Peyer's patch (tissue), 4 donors: Measurements from ENCODE around the gene CDKN3. TPM values are rescaled to one million over a fixed set of nuclear protein-coding genes. Genes with fewer than 3 reads are reported as not detected.
A peak's percentile ranks its signal among the peaks of the same experiment; 100 is the strongest.

ENCODE experiments used
- DNase-seq, 3 donors: peaks; one replicate each; pipeline ENCODE4 v3.0.0-alpha.2; 2017 to 2019
- H3K27ac ChIP-seq, 4 donors: fragments of 200-600 bp; sonication (generic); one replicate each; pipeline ENCODE4 v1.5.1; 2016 to 2019
- H3K27me3 ChIP-seq, 2 donors: fragments of 200-600 bp; sonication (generic); one replicate each; pipeline ENCODE4 v1.5.1; 2019
- H3K36me3 ChIP-seq, 3 donors: fragments of 200-600 bp; sonication (generic); one replicate each; pipeline ENCODE4 v1.5.1; 2016 to 2019
- H3K4me1 ChIP-seq, 4 donors: fragments of 200-600 bp; sonication (generic); one replicate each; pipeline ENCODE4 v1.5.1; 2016 to 2019
- H3K4me3 ChIP-seq, 4 donors: fragments of 200-600 bp; sonication (generic); 1 replicate in 3 of 4; 2 replicates in 1 of 4; pipeline ENCODE4 v1.5.1; 2016 to 2019; ENCODE audit warnings: mild to moderate bottlenecking in 1 of 4
- H3K9me3 ChIP-seq, 4 donors: fragments of 200-600 bp; sonication (generic); one replicate each; pipeline ENCODE4 v1.5.1; 2016 to 2019; ENCODE audit warnings: mild to moderate bottlenecking in 1 of 4
- CTCF ChIP-seq, 6 experiments: fragments of 450-650 bp in 4 of 6; fragments of 200-600 bp in 2 of 6; sonication (generic) in 1 of 6; IDR thresholded peaks; one replicate each; pipeline ENCODE4 v1.5.1; 2017 to 2019; ENCODE audit warnings: antibody characterized with exemption in 6 of 6, mild to moderate bottlenecking in 3 of 6, moderate library complexity in 1 of 6
- POLR2A ChIP-seq, 2 donors: fragments of 450-650 bp; IDR thresholded peaks; one replicate each; pipeline ENCODE4 v1.5.1; 2017; ENCODE audit warnings: antibody characterized with exemption in 2 of 2, mild to moderate bottlenecking in 2 of 2, moderate library complexity in 2 of 2
- total RNA-seq, 4 donors: library from RNA; depleted of rRNA; stranded (reverse); fragments of >200 nt; gene quantifications; one replicate each; pipeline ENCODE4 v1.1.0, GENCODE V29; 2016

CDKN3 gene
- total RNA-seq, result 1 to 10 TPM; 1.6 to 7.4 (median 4.3) TPM

- Histone ChIP-seq H3K4me1 (peaks cover 0 to 4% (median 0%) of the 10 kb centered on the region in 4 donors), H3K4me3 (peak within 1 kb of the TSS; percentile 74 to 88 (median 82)), H3K27me3 (no peaks in the 10 kb centered on the region), H3K9me3 (no peaks in the 10 kb centered on the region), H3K27ac (peak within 1 kb of the TSS; percentile 53 to 78 (median 64)), H3K36me3 (no peaks in the 10 kb centered on the region)
- DNase-seq, result peak; percentile 98 to 99 (median 99)
- peak; percentile 91 to 97 for TF ChIP-seq POLR2A (IDR thresholded peaks at IDR 0.05)
- TF ChIP-seq CTCF (IDR thresholded peaks at IDR 0.05), result peak; percentile 52 to 74 (median 59)
These were observed at the start of gene CDKN3 for GRCh38 chr14:54396493-54397335. Gene CDKN3 (plus strand): TSS chr14:54397007. CDS start chr14:54397069, 62 bp downstream.

GRCh38 chr14:54347044-54347443 is 49.8 kb upstream of the CDKN3 start:
- TF ChIP-seq POLR2A (IDR thresholded peaks at IDR 0.05) (no peak), CTCF (IDR thresholded peaks at IDR 0.05) (no peak)

GRCh38 chr14:54348001-54348611 is 48.7 kb upstream of the CDKN3 start:
- no peak for DNase-seq
- Histone ChIP-seq H3K36me3 (no peaks in the 10 kb centered on the region), H3K27ac (no peak overlapping the region), H3K27me3 (no peaks in the 10 kb centered on the region), H3K9me3 (no peaks in the 10 kb centered on the region), H3K4me1 (no peaks in the 10 kb centered on the region), H3K4me3 (no peak overlapping the region)
- TF ChIP-seq CTCF (IDR thresholded peaks at IDR 0.05), result peak in 4 of 6 experiments; percentile 54 to 95 (median 92)
- no peak for TF ChIP-seq POLR2A (IDR thresholded peaks at IDR 0.05)

More at GRCh38 chr14:54347044-54347443, 49.8 kb upstream of the CDKN3 start:
- Histone ChIP-seq H3K27ac (no peak overlapping the region), H3K9me3 (no peaks in the 10 kb centered on the region), H3K27me3 (no peaks in the 10 kb centered on the region), H3K36me3 (no peaks in the 10 kb centered on the region), H3K4me3 (no peak overlapping the region), H3K4me1 (no peaks in the 10 kb centered on the region)
- no peak for DNase-seq

- DNase-seq, result no peak
- H3K36me3 ChIP-seq, result no peaks in the 10 kb centered on the region
- H3K27me3 ChIP-seq, result no peaks in the 10 kb centered on the region
- TF ChIP-seq CTCF (IDR thresholded peaks at IDR 0.05) (no peak), POLR2A (IDR thresholded peaks at IDR 0.05) (no peak)
- no peaks in the 10 kb centered on the region for H3K4me1 ChIP-seq
- no peak overlapping the region for H3K4me3 ChIP-seq
- peak overlapping the region in 3 of 4 donors; percentile 42 to 75 (median 45) for H3K27ac ChIP-seq
- H3K9me3 ChIP-seq, result no peaks in the 10 kb centered on the region
These were observed 47.7 kb upstream of the CDKN3 start for GRCh38 chr14:54348923-54349620.

GRCh38 chr14:54349713-54350112 is 47.1 kb upstream of the CDKN3 start:
- H3K4me3 ChIP-seq, result no peak overlapping the region
- TF ChIP-seq CTCF (IDR thresholded peaks at IDR 0.05) (no peak), POLR2A (IDR thresholded peaks at IDR 0.05) (no peak)
- H3K4me1 ChIP-seq, result no peaks in the 10 kb centered on the region
- DNase-seq, result no peak
- H3K9me3 ChIP-seq, result no peaks in the 10 kb centered on the region
- no peaks in the 10 kb centered on the region for H3K27me3 ChIP-seq
- H3K27ac ChIP-seq, result peak overlapping the region in 3 of 4 donors; percentile 42 to 75 (median 45)
- no peaks in the 10 kb centered on the region for H3K36me3 ChIP-seq
